HG03575 (cell line): Measurements from ENCODE around the gene GOLGA2.

Experiments
- ATAC-seq: cut with Tn5 transposase; IDR thresholded peaks from one replicate; pipeline ENCODE4 v1.9.1; 2021; ENCODE audit not compliant: unreplicated experiment, insufficient number of reproducible peaks, low FRiP score; ENCODE audit errors: extremely low read depth

GOLGA2 gene, protein sequence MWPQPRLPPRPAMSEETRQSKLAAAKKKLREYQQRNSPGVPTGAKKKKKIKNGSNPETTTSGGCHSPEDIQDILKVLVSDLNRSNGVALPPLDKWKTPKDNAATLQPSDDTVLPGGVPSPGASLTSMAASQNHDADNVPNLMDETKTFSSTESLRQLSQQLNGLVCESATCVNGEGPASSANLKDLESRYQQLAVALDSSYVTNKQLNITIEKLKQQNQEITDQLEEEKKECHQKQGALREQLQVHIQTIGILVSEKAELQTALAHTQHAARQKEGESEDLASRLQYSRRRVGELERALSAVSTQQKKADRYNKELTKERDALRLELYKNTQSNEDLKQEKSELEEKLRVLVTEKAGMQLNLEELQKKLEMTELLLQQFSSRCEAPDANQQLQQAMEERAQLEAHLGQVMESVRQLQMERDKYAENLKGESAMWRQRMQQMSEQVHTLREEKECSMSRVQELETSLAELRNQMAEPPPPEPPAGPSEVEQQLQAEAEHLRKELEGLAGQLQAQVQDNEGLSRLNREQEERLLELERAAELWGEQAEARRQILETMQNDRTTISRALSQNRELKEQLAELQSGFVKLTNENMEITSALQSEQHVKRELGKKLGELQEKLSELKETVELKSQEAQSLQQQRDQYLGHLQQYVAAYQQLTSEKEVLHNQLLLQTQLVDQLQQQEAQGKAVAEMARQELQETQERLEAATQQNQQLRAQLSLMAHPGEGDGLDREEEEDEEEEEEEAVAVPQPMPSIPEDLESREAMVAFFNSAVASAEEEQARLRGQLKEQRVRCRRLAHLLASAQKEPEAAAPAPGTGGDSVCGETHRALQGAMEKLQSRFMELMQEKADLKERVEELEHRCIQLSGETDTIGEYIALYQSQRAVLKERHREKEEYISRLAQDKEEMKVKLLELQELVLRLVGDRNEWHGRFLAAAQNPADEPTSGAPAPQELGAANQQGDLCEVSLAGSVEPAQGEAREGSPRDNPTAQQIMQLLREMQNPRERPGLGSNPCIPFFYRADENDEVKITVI

GRCh38 chr9:128275198-128276007, at the start of gene GOLGA2:
Gene GOLGA2, minus strand, starts transcription at chr9:128276007. Its CDS starts 31 bp downstream, at chr9:128275976.
- ATAC-seq = peak; percentile 11

DNA sequence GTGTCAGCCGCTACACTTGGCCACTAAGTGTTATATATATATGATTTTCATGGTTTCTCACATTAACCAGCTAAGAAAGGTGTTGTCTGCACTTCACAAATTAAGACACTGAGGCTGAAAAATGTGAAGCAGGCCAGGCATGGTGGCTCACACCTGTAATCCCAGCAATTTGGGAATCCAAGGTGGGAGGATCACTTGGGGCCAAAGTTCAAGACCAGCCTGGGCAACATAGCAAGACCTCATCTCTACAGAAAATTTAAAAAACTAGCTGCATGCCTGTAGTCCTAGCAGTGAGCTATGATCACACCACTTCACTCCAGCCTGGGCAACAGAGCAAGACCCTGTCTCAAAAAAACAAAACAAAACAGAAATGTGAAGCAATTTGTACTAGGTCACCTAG, 48.6 kb upstream of the GOLGA2 start:
- no peak for ATAC-seq

- ATAC-seq = no peak
Measured at GRCh38 chr9:128323791-128324190, 48.0 kb upstream of the GOLGA2 start.

GRCh38 chr9:128323212-128323730, 47.5 kb upstream of the GOLGA2 start:
- ATAC-seq = no peak

DNA sequence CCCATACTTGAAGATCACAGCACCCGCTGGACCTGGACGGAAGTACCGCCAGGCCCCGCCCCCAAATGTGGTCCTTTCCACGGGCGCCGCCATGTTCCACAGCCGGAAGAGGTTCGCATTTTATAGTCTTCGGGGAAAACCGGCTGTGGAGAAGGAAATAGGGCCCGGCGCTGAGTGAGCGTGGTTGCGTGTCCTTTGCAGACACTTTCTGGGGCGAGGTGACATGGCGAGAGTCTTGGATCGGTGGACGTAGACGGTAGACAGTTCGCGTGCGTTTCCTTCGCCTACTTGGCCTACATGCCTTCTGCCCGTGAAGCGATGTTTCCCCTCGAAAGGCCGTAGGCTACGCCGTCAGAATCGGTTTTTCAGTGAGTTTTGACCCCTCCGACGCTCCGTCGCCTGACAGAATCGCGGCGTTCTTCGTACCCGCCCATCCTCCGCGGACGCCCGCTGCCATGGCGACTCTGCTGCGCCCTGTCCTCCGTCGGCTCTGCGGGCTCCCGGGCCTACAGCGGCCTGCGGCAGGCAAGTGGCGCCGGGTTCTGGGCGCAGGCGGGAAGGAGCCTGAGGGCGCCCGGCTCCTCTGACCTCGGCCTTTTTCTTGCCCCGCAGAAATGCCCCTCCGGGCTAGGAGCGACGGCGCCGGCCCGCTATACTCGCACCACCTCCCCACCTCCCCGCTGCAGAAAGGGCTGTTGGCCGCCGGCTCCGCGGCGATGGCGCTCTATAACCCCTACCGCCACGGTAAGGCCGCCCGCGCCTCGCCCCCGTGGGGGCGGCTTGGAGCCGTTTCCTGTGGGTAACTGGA, 46.8 kb upstream of the GOLGA2 start, which contains the start of the genes COQ4 and TRUB2:
Gene COQ4, plus strand, starts transcription at position 436 of the 808 bp plus-strand sequence. Its CDS starts 20 bp downstream, at position 456.
Gene TRUB2, minus strand, starts transcription at position 44 of the 808 bp plus-strand sequence. Its CDS starts 39 bp downstream, at position 5.
- ATAC-seq = no peak

DNA sequence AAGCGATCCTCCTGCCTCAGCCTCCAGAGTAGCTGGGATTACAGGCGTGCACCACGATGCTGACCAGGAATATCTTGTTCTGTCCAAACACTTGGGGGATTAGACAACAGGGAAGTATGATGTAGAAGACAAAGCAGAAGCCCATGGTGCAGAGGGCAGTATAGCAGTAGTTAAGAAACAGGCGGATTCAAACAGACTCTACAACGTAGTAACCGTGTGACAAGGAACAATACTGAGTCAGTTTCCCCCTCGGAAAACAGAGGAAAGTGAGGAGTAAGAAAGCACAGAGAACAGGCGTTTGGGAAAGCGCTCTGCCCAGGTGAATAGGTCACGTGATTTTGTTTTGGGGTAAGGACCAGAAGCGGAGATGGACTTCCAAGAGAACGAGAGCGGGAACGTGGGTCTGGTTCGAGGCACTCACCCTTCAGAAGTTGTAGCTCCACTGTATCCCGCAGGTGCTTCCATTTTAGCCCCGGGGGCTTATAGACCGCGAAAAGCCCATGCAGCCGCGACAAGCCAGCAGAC, 46.1 kb upstream of the GOLGA2 start:
- no peak for ATAC-seq

DNA sequence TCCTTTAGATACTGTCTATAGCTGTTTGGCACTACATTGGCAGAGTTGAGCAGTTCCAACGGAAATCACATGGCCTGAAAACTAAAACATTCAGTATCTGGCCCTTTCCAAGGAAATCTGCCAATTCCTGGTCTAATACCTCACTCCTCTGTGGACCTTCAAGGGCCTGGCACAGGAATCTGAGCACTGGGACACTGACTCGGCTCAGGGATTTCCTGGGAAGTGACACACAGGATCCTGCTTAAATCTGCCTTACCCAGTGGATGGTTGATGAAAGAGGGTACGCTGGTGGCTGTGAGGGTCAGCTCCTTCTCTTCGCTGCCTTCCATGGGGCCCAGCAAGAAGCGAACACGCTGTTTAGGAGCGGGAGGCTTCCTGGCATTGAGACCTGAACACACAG, 45.5 kb upstream of the GOLGA2 start:
- ATAC-seq = no peak

- ATAC-seq = no peak
Measured at GRCh38 chr9:128317629-128318028, 41.8 kb upstream of the GOLGA2 start.

DNA sequence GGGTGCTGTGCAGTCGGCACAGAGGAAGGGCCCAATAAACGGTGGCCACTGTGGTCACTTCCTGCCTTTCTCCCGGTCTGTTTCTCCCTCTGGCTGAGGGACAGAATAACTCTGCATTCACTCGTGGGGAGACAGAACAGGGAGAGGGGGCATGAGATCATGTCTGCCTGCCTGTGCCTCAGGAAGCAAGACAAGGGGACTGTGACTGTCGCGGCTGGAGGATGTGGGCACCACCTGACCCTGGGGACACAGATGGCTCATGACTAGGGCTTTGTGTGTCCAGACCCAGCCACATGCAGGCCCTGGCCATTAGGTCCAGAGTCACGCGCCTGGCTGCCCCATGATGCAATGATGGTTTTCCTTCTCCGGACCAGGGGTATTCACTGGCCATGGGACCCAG, 40.6 kb upstream of the GOLGA2 start:
- no peak for ATAC-seq

DNA sequence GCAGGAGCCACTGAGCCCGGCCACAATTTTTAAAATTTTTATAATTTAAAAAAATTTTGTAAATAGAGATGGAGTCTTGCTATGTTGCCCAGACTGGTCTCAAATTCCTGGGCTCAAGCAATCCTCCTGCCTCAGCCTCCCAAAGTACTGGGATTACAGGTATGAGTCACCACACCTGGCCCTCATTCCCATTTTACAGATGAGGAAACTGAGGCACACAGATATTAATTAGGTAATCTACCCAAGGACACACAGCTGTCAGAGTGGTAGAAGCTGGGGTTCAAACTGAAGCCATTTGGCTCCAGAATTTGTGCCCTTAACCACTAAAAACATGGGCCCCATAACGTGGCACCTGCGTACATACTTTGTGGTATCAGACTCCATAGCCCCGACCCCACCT, 38.9 kb upstream of the GOLGA2 start:
- no peak for ATAC-seq

DNA sequence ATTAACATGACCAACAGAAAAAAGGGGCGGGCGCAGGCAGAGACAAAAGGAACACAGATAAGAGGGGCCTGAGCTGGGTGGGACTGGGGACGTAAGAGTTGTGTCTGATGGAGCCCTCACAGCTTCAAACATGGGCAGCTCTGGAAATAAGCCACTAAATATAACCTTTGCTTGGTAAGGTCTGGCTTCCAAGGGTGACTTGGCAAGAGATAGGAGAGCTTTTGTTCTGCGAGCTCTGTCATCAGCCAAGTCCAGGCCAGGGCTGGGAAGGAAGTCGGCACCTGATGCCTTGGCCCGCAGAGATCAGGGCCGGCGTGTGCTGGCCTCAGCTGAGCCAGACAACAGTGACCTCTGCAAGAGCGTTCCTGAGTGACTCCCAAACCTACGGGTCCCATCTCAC, 34.7 kb upstream of the GOLGA2 start:
- no peak for ATAC-seq

DNA sequence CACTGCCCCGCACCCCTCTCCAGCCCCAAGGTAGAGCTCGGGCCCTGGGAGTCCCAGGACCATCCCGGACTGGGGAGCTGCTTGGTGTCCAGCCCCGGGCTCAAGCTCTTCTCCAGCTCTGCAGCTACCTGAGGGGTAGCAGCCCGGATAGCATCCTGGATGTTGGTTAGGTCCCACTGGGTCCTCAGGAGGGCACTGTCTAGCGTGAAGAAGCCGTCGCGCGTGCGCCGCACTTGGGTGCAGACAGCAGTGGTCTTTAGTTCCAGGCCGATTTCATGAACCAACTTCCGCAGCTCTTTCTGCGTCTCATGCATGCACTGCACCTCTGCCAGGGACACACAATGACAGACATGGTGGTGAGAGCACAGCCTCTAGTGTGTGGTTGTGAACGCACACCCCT, 33.7 kb upstream of the GOLGA2 start:
- no peak for ATAC-seq

- no peak for ATAC-seq
Measured at GRCh38 chr9:128304971-128305288, 29.1 kb upstream of the GOLGA2 start.

DNA sequence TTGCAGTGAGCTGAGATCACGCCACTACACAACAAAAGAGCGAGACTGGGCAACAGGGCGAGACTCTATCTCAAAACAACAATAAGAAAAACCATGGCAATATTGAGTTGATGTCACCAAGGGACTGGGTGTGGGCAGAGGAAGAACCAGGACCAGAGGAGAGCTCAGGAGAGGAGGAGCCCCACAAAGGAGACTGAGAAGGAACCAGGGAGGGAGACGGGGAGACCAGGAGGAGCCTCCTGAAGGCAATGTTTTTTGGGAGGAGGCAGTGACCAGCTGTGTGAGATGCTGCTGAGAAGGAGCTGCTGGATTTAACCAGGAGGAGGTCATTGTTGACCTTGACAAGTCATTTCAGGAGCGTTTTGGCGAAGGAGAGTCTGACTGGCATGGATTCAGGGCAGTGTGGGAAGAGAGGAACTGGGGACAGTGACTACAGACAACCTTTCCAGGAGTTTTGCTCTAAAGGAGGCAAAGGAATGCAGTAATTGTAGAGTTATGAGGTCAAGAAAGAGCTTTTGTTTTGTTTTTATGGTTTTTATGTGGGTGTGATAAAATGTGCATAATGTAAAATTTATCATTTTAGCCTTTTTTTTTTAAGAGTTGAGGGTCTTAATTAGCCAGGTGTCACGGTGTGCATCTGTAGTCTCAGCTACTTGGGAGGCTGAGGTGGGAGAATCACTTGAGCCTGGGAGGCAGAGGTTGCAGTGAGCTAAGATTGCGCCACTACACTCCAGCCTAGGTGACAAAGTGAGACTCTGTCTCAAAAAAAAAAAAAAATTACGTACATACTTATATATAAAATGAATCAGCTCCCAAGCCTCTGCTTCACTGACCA, 28.5 kb upstream of the GOLGA2 start:
- ATAC-seq = no peak

DNA sequence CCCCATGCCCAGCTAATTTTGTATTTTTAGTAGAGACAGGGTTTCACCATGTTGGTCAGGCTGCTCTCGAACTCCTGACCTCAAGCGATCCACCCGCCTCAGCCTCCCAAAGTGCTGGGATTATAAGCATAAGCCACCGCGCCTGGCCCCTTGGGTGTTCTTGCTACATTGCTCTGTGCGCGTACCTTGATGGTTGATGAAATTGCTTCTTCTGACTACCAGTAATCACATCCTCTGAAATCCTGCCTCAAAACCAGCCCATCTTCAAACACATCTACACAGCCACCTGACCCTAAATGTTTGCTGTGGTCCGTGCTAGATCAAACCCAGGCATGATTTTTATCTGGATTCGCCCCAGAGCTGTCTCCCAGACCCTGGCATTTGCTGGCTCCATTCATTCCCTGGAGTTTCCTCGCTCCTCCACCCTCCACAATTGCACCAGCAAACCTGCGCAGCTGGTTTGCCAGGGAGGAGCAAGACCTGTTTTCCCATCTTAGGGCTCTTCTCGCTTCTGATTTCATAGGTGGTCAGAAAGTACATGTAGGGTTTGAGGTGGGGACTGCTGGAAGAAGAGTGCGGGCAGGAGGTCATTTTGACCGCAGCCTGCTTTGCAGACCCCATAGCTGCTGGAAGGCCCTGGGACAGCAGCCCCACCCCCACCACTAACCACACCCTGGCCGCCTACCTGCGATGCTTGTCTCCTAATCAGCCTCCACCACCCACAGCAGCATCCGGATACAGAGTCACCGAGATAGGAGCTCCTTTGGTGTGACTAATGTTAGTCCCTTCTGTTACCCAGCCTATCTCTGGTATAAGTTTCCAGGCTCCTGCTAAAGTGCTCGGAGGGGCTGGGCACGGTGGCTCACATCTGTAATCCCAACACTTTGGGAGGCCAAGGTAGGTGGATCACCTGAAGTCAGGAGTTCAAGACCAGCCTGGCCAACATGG, 23.0 kb upstream of the GOLGA2 start:
- no peak for ATAC-seq

GRCh38 chr9:128297221-128297773, 21.5 kb upstream of the GOLGA2 start:
- ATAC-seq = no peak
